ENCODE results near the gene HACD3. TPM values are rescaled to one million over a fixed set of nuclear protein-coding genes. Genes with fewer than 3 reads are reported as not detected.

HACD3 gene
- total and polyA plus RNA-seq, 2 of the 4 experiments (the other 2 are of a cell fraction): 60.9 to 131 TPM

GRCh38 chr15:65512807-65513416 is 17.4 kb upstream of the HACD3 start:
- TF ChIP-seq POLR2A (IDR thresholded peaks at IDR 0.05; ENCODE audit: low read depth, low read length): no peak
- TF ChIP-seq CTCF (conservative IDR thresholded peaks at IDR 0.05; ENCODE audit: low read depth, low read length): no peak
- no peak for TF ChIP-seq BHLHE40 (IDR thresholded peaks at IDR 0.05; ENCODE audit: low read depth, low read length)
- no peak for TF ChIP-seq SMC3 (IDR thresholded peaks at IDR 0.05; ENCODE audit: low read depth, low read length)
- TF ChIP-seq MXI1 (IDR thresholded peaks at IDR 0.05; ENCODE audit: borderline replicate concordance, low read depth, low read length): no peak
- no peak for TF ChIP-seq CEBPB (IDR thresholded peaks at IDR 0.05; ENCODE audit: low read depth, low read length)
- TF ChIP-seq FOS (IDR thresholded peaks at IDR 0.05; ENCODE audit: low read depth, low read length): no peak
- no peak overlapping the region for H2BK120ac ChIP-seq (ENCODE audit: low read depth, low read length)
- POLR2A ChIA-PET (ENCODE audit: unreplicated experiment): no interaction called here
- no peak overlapping the region for H3K23ac ChIP-seq (ENCODE audit: low read depth, low read length)
- H4K8ac ChIP-seq (ENCODE audit: low read depth in 2 of 2, low read length in 2 of 2): no peak overlapping the region
- no peak overlapping the region for H2AK9ac ChIP-seq (replicated peaks; ENCODE audit: low read depth, low read length, poor library complexity)
- H3K14ac ChIP-seq (replicated peaks; ENCODE audit: low read depth, low read length): no peak overlapping the region
- no peak overlapping the region for H3K56ac ChIP-seq (ENCODE audit: extremely low read depth, insufficient read depth, low read length)
- no peak overlapping the region for H2BK15ac ChIP-seq (ENCODE audit: low read depth, low read length)
- H3K4me3 ChIP-seq (ENCODE audit: insufficient read depth, low read depth, low read length): no peak overlapping the region
- H2AFZ ChIP-seq (replicated peaks; ENCODE audit: low read length, poor library complexity): no peak overlapping the region
- H3K79me1 ChIP-seq (ENCODE audit: low read depth in 1 of 2, low read length in 2 of 2): peaks cover 25 to 45% of the 10 kb centered on the region in 2 experiments
- no peak overlapping the region for H3K9ac ChIP-seq (ENCODE audit: low read depth, low read length)
- no peaks in the 10 kb centered on the region for H3K9me3 ChIP-seq (ENCODE audit: control insufficient read depth, insufficient read depth, low read length)
- H3K27ac ChIP-seq (ENCODE audit: insufficient read depth, low read length): no peak overlapping the region
- 100% methylated on average over 1 of the region's 10 CpGs; no CpG with 5 or more reads in 1 of the 2 experiments for WGBS, 2 experiments (ENCODE audit: extremely low coverage in 2 of 2, insufficient read length in 1 of 2)
- in situ Hi-C loops (cut with MboI; ENCODE audit: low sequenced_read_pairs): no loop called here
- no peak overlapping the region for H2BK20ac ChIP-seq (ENCODE audit: low read depth, low read length)
- no peak for DNase-seq
- H2BK5ac ChIP-seq (ENCODE audit: low read depth, low read length, poor library complexity, severe bottlenecking): no peak overlapping the region
- peaks cover 19% of the 10 kb centered on the region; the same call in 1 of the 2 replicates for H4K20me1 ChIP-seq (ENCODE audit: insufficient read depth, low read length)
- H4K5ac ChIP-seq (ENCODE audit: low read depth, low read length): no peak overlapping the region
- peaks cover 4% of the 10 kb centered on the region for H3K4me1 ChIP-seq (ENCODE audit: control insufficient read depth, insufficient read depth, low read length)
- CTCF ChIA-PET: no interaction called here
- no peak for ATAC-seq (ENCODE audit: low read depth)
- no peak overlapping the region for H3K18ac ChIP-seq (ENCODE audit: low read depth, low read length)
- dilution Hi-C loops (cut with HindIII; ENCODE audit: low sequenced_read_pairs, unreplicated experiment): no loop called here
- no peak overlapping the region for H4K91ac ChIP-seq (ENCODE audit: insufficient read depth, low read depth, low read length)
- H3K27me3 ChIP-seq (ENCODE audit: control insufficient read depth, insufficient read depth, low read length): no peaks in the 10 kb centered on the region
- H3K4me2 ChIP-seq (ENCODE audit: low read depth, low read length): no peak overlapping the region
- no peak overlapping the region for H2AK5ac ChIP-seq (ENCODE audit: low read depth, low read length)
- H3K9me1 ChIP-seq (ENCODE audit: insufficient read depth, low read length): 0 out of 2 replicates have a peak, but pooled peaks cover 2% of the 10 kb centered on the region
- intact Hi-C loops (cut with micrococcal nuclease): no loop called here
- H3K4ac ChIP-seq (ENCODE audit: low read depth, low read length): no peak overlapping the region
- BruUV-seq (replicated peaks): no TSS peak
- H3K36me3 ChIP-seq (ENCODE audit: control insufficient read depth, insufficient read depth, low read length): peaks cover 18% of the 10 kb centered on the region

All from IMR-90 (cell line).